T-cell (primary cell): Measurements from ENCODE around the gene FAN1. TPM values are rescaled to one million over a fixed set of nuclear protein-coding genes. Genes with fewer than 3 reads are reported as not detected.

Source experiments
- ATAC-seq, 4 experiments: fragments of 200-7000 bp in 3 of 4; fragments of 150-1000 bp in 1 of 4; cut with Tn5 transposase; replicated peaks in 1 of 4; 1 replicate in 3 of 4; 2 replicates in 1 of 4; pipeline ENCODE4 v1.10.0; 2021; ENCODE audit warnings: moderate library complexity in 3 of 4, mild to moderate bottlenecking in 2 of 4, moderate number of reproducible peaks in 1 of 4
- CTCF ChIA-PET, 2 donors: fragments of 300-600 bp; sonication (Branson Sonifier 250); formaldehyde crosslinking; loops; one replicate each; lab custom pipeline; 2022; ENCODE audit warnings: antibody characterized with exemption in 2 of 2; lab: Charles Lee
- POLR2A ChIA-PET, 2 donors: fragments of 300-600 bp; sonication (Branson Sonifier 250); formaldehyde crosslinking; loops; one replicate each; lab custom pipeline; 2022; ENCODE audit warnings: antibody characterized with exemption in 2 of 2; lab: Charles Lee
- DNase-seq, 35 experiments: peaks; one replicate each; pipeline versions ENCODE4 v3.0.0 to v3.0.0-alpha.2; 2013 to 2023
- H3K27ac ChIP-seq: one replicate; pipeline ENCODE4 v1.5.1; 2013; ENCODE audit warnings: low read length
- H3K27me3 ChIP-seq, 2 experiments: replicated peaks in 1 of 2; 1 replicate in 1 of 2; 2 replicates in 1 of 2; pipeline versions ENCODE4 v1.6.1 to v1.7.0; 2013; ENCODE audit warnings: low read length in 1 of 2, mixed read lengths in 1 of 2; ENCODE audit not compliant: control insufficient read depth in 2 of 2, insufficient read depth in 2 of 2; ENCODE audit errors: extremely low read depth in 1 of 2
- H3K36me3 ChIP-seq, 2 donors: 1 replicate in 1 of 2; 2 replicates in 1 of 2; pipeline versions ENCODE4 v1.6.1 to v1.7.0; 2013; ENCODE audit warnings: low read length in 1 of 2; ENCODE audit not compliant: control insufficient read depth in 2 of 2, insufficient read depth in 1 of 2; ENCODE audit errors: extremely low read depth in 1 of 2
- H3K4me1 ChIP-seq, 2 experiments: 1 replicate in 1 of 2; 2 replicates in 1 of 2; pipeline versions ENCODE4 v1.6.1 to v1.7.0; 2013; ENCODE audit warnings: low read length in 2 of 2, mixed read lengths in 1 of 2; ENCODE audit not compliant: insufficient read depth in 2 of 2, control insufficient read depth in 1 of 2; ENCODE audit errors: extremely low read depth in 1 of 2
- H3K4me3 ChIP-seq, 2 donors: 1 replicate in 1 of 2; 2 replicates in 1 of 2; pipeline versions ENCODE4 v1.5.1 to v1.7.0; 2013; ENCODE audit warnings: mild to moderate bottlenecking in 2 of 2, low read length in 1 of 2, moderate library complexity in 1 of 2; ENCODE audit not compliant: control insufficient read depth in 1 of 2; ENCODE audit errors: extremely low read depth in 1 of 2
- H3K9me3 ChIP-seq: 2 replicates; pipeline ENCODE4 v1.7.0; 2013
- H3K27ac Mint-ChIP-seq, 2 donors: one replicate each; pipeline ENCODE4 v1.8.0; 2020 to 2021; ENCODE audit warnings: mild to moderate bottlenecking in 2 of 2, mixed read lengths in 2 of 2
- H3K27me3 Mint-ChIP-seq, 2 donors: one replicate each; pipeline ENCODE4 v1.8.0; 2021 to 2022; ENCODE audit warnings: mixed read lengths in 2 of 2
- H3K36me3 Mint-ChIP-seq: one replicate; pipeline ENCODE4 v1.8.0; 2021; ENCODE audit warnings: mixed read lengths
- H3K4me1 Mint-ChIP-seq, 3 donors: one replicate each; pipeline ENCODE4 v1.8.0; 2020 to 2022; ENCODE audit warnings: mixed read lengths in 3 of 3, mild to moderate bottlenecking in 1 of 3
- H3K4me3 Mint-ChIP-seq, 3 donors: one replicate each; pipeline ENCODE4 v1.8.0; 2020 to 2022; ENCODE audit warnings: mild to moderate bottlenecking in 3 of 3, mixed read lengths in 3 of 3, moderate library complexity in 3 of 3
- H3K9me3 Mint-ChIP-seq, 3 donors: one replicate each; pipeline ENCODE4 v1.8.0; 2020 to 2022; ENCODE audit warnings: mixed read lengths in 3 of 3
- WGBS: methylation state at CpG from one replicate; pipeline ENCODE4 v1.1.5; 2013; ENCODE audit warnings: missing lambda C conversion rate; ENCODE audit not compliant: insufficient coverage; 5-methylcytosine and 5-hydroxymethylcytosine counted together
- total RNA-seq, 35 experiments: library from RNA in 6 of 35; stranded (reverse) in 6 of 35; fragments of 120-200 nt in 1 of 35; gene quantifications; one replicate each; pipeline versions ENCODE4 v1.2.1 to v1.2.4 and lab custom pipeline; 2013 to 2026

FAN1 gene
- total RNA-seq, result 10 to 100 TPM; 21.2 to 31.2 (median 26.7) TPM
- total RNA-seq (2013), result 27.3 TPM
- total RNA-seq (lab: John Stamatoyannopoulos, UW), result 48.1 to 165 (median 81.8) reads per million in 29 experiments

- Histone ChIP-seq H3K27ac (peak within 1 kb of the TSS; percentile 39), H3K4me1 (peaks cover 3 to 9% of the 10 kb centered on the region in 2 experiments), H3K36me3 (no peaks in the 10 kb centered on the region), H3K27me3 (no peaks in the 10 kb centered on the region), H3K9me3 (peaks cover 2% of the 10 kb centered on the region), H3K4me3 (peak within 1 kb of the TSS; percentile 65 to 84)
- Mint-ChIP-seq H3K27ac (peak within 1 kb of the TSS; percentile 82 to 85), H3K9me3 (no peaks in the 10 kb centered on the region), H3K36me3 (peaks cover 15% of the 10 kb centered on the region), H3K4me1 (peaks cover 41 to 46% (median 43%) of the 10 kb centered on the region in 3 donors), H3K4me3 (peak within 1 kb of the TSS; percentile 93 to 99 (median 94)), H3K27me3 (no peaks in the 10 kb centered on the region)
- peak; percentile 87 to 91 (median 88) for ATAC-seq
- WGBS, result 2% methylated on average over 57 of the region's 65 CpGs
- DNase-seq, result peak; percentile 43 to 78 (median 60)
- POLR2A ChIA-PET, result interaction anchor here in 1 of 2 donors (0.6 kb wide), 1 partner anchor 67 kb away, joined by 3 read pairs; no protein-coding TSS in a partner anchor
- CTCF ChIA-PET, result interaction anchor here in 1 of 2 donors (0.8 to 1.3 kb wide), 5 partner anchors 11 to 584 kb away, joined by 4 to 6 read pairs (median 4); no protein-coding TSS in a partner anchor
Observed at GRCh38 chr15:30903497-30904187, at the start of gene FAN1. FAN1 (plus strand) TSS chr15:30903915; CDS start chr15:30904664, 749 bp downstream.

DNA sequence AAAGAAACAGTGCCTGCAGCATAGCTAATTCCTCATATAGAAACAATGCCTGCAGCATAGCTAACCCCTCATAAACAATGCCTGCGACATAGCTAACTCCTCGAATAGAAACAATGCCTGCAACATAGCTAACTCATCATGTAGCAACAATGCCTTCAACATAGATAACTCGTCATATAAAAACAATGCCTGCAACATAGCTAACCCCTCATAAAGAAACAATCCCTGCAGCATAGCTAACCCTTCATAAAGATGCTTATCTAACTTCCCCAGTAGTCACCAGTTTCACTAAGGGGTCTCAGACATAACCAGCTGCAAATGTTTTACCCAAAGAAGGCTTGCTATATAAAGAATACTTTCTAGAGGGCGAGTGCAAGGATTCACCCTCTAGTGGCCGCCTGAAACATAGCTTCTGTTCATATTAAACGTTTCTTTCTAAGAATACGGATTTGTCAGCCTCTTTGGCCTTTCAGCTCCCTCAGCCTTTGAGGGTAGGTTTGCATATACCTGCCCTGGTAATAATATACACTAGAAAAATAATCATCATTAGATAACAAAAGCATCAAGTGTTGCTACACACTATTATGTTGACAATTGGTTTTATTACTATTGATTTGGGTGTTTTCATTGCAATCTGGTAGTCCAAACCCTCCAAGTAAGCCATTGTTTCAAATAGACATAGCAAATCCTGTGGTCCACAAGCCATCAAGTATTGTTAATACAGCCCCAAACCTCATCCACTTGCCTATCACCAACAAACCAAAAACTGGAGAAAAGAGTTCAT lies 44.4 kb upstream of the FAN1 start:
- Histone ChIP-seq H3K36me3 (no peaks in the 10 kb centered on the region), H3K4me3 (no peak overlapping the region), H3K4me1 (no peaks in the 10 kb centered on the region), H3K9me3 (no peaks in the 10 kb centered on the region), H3K27me3 (no peaks in the 10 kb centered on the region), H3K27ac (no peak overlapping the region)
- H3K9me3 Mint-ChIP-seq, result no peaks in the 10 kb centered on the region
- WGBS, result 50% methylated on average over 3 of the region's 7 CpGs
- no peak overlapping the region for H3K4me3 Mint-ChIP-seq
- H3K27ac Mint-ChIP-seq, result no peak overlapping the region
- peak in 12 of 35 experiments; percentile 2 to 53 (median 12) for DNase-seq
- H3K27me3 Mint-ChIP-seq, result no peaks in the 10 kb centered on the region
- H3K36me3 Mint-ChIP-seq, result no peaks in the 10 kb centered on the region
- CTCF ChIA-PET, result interaction anchor here (0.5 to 1.6 kb wide), 5 partner anchors 9 to 343 kb away, joined by 3 to 4 read pairs (median 4); partner anchors contain the start of gene FAN1 (in 1 of the 2)
- POLR2A ChIA-PET, result no interaction called here
- ATAC-seq, result peak in 2 of 4 experiments; percentile 45 to 51
- H3K4me1 Mint-ChIP-seq, result peaks cover 0 to 9% (median 6%) of the 10 kb centered on the region in 3 donors

GRCh38 chr15:30865257-30865656 lies 38.5 kb upstream of the FAN1 start:
- no peaks in the 10 kb centered on the region for H3K36me3 Mint-ChIP-seq
- no peak for ATAC-seq
- H3K4me3 Mint-ChIP-seq, result no peak overlapping the region
- no peaks in the 10 kb centered on the region for H3K27me3 Mint-ChIP-seq
- no peaks in the 10 kb centered on the region for H3K9me3 Mint-ChIP-seq
- no peak overlapping the region for H3K27ac Mint-ChIP-seq
- H3K4me1 Mint-ChIP-seq, result no peaks in the 10 kb centered on the region
- no peak for DNase-seq
- no peaks in the 10 kb centered on the region for H3K36me3 ChIP-seq
- no peaks in the 10 kb centered on the region for H3K4me1 ChIP-seq
- H3K4me3 ChIP-seq, result no peak overlapping the region
- H3K9me3 ChIP-seq, result no peaks in the 10 kb centered on the region
- H3K27ac ChIP-seq, result no peak overlapping the region
- POLR2A ChIA-PET, result no interaction called here
- H3K27me3 ChIP-seq, result peaks cover 0 to 2% of the 10 kb centered on the region in 2 experiments
- CTCF ChIA-PET, result no interaction called here

DNA sequence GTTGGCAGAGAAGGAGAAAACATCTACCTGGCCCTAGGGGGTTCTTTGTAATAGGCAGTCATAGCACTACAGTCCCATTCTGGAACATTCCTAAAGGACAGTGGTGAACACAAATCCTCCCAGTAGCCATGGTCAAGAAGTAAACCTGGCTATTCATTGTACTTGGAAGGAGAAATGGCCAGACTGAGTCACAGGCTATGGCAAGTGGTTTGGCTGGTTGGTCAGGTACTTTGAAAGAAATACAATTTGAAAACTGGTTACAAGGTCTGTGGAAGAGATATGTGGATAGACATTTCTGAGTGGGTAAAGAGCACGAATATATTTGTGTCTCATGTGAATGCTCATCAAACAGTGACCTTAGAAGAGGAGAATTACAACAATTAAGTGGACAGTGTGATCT lies 33.0 kb upstream of the FAN1 start:
- H3K4me1 ChIP-seq, result no peaks in the 10 kb centered on the region
- 80% methylated on average over 1 of the region's 1 CpG for WGBS
- Mint-ChIP-seq H3K4me3 (no peak overlapping the region), H3K36me3 (no peaks in the 10 kb centered on the region), H3K27me3 (no peaks in the 10 kb centered on the region), H3K4me1 (no peaks in the 10 kb centered on the region), H3K27ac (no peak overlapping the region), H3K9me3 (no peaks in the 10 kb centered on the region)
- H3K9me3 ChIP-seq, result no peaks in the 10 kb centered on the region
- no peak overlapping the region for H3K4me3 ChIP-seq
- H3K36me3 ChIP-seq, result no peaks in the 10 kb centered on the region
- ChIA-PET POLR2A (no interaction called here), CTCF (no interaction called here)
- DNase-seq (no peak), ATAC-seq (no peak)
- no peak overlapping the region for H3K27ac ChIP-seq
- no peaks in the 10 kb centered on the region for H3K27me3 ChIP-seq

GRCh38 chr15:30872341-30872748 lies 31.4 kb upstream of the FAN1 start:
- Histone ChIP-seq H3K36me3 (no peaks in the 10 kb centered on the region), H3K27ac (no peak overlapping the region), H3K4me3 (no peak overlapping the region), H3K9me3 (no peaks in the 10 kb centered on the region), H3K27me3 (no peaks in the 10 kb centered on the region), H3K4me1 (no peaks in the 10 kb centered on the region)
- Mint-ChIP-seq H3K36me3 (no peaks in the 10 kb centered on the region), H3K27ac (no peak overlapping the region), H3K27me3 (no peaks in the 10 kb centered on the region), H3K9me3 (no peaks in the 10 kb centered on the region), H3K4me3 (no peak overlapping the region), H3K4me1 (no peaks in the 10 kb centered on the region)
- CTCF ChIA-PET, result no interaction called here
- 80% methylated on average over 1 of the region's 1 CpG for WGBS
- POLR2A ChIA-PET, result no interaction called here
- ATAC-seq (no peak), DNase-seq (no peak)

GRCh38 chr15:30877070-30877469 lies 26.6 kb upstream of the FAN1 start:
- POLR2A ChIA-PET, result interaction anchor here in 1 of 2 donors (0.6 kb wide), 1 partner anchor 56 kb away, joined by 3 read pairs; no protein-coding TSS in a partner anchor
- ATAC-seq (no peak), DNase-seq (no peak)
- peaks cover 0 to 8% of the 10 kb centered on the region in 2 donors for H3K27me3 Mint-ChIP-seq
- H3K27ac ChIP-seq, result no peak overlapping the region
- H3K9me3 ChIP-seq, result no peaks in the 10 kb centered on the region
- no peaks in the 10 kb centered on the region for H3K27me3 ChIP-seq
- H3K9me3 Mint-ChIP-seq, result peaks cover 0 to 4% (median 2%) of the 10 kb centered on the region in 3 donors
- H3K36me3 Mint-ChIP-seq, result peaks cover 3% of the 10 kb centered on the region
- no peak overlapping the region for H3K4me3 Mint-ChIP-seq
- CTCF ChIA-PET, result no interaction called here
- H3K27ac Mint-ChIP-seq, result no peak overlapping the region
- no peak overlapping the region for H3K4me3 ChIP-seq
- no peaks in the 10 kb centered on the region for H3K4me1 ChIP-seq
- H3K4me1 Mint-ChIP-seq, result peaks cover 0 to 10% (median 0%) of the 10 kb centered on the region in 3 donors
- no peaks in the 10 kb centered on the region for H3K36me3 ChIP-seq
